ENCODE results near the gene NEURL2.
A peak's percentile ranks its signal among the peaks of the same experiment; 100 is the strongest.

NEURL2 gene

DNA sequence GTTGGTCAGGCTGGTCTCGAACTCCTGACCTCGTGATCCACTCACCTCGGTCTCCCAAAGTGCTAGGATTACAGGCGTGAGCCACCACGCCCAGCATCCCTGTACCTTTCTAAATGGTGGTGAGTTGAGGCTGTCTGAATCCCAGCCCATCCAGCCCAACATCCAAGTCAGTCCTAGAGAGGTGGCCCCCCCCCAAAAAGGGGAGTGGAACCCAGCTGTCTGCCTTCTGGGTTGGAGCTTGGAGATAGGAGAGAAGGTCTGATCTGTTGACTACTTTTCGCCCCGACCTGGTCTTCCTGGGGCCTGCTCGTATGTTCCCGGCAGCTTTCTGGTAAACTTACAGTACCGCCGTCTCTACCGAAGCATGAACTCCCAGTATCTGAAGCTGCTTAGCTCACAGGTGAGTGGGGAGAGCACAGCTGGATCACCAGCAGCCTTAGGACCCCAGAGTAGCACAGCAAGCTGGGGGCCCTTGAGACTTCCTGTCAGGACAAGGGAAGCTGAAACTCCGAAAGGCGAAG is 5.7 kb upstream of the NEURL2 start:
- no peak overlapping the region for H3K4me3 ChIP-seq (ENCODE audit: low read length)
- DNase-seq (ENCODE audit: low read depth) = no peak
- TF ChIP-seq, protein P1, sequence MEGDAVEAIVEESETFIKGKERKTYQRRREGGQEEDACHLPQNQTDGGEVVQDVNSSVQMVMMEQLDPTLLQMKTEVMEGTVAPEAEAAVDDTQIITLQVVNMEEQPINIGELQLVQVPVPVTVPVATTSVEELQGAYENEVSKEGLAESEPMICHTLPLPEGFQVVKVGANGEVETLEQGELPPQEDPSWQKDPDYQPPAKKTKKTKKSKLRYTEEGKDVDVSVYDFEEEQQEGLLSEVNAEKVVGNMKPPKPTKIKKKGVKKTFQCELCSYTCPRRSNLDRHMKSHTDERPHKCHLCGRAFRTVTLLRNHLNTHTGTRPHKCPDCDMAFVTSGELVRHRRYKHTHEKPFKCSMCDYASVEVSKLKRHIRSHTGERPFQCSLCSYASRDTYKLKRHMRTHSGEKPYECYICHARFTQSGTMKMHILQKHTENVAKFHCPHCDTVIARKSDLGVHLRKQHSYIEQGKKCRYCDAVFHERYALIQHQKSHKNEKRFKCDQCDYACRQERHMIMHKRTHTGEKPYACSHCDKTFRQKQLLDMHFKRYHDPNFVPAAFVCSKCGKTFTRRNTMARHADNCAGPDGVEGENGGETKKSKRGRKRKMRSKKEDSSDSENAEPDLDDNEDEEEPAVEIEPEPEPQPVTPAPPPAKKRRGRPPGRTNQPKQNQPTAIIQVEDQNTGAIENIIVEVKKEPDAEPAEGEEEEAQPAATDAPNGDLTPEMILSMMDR (conservative IDR thresholded peaks at IDR 0.05; ENCODE audit: low read depth, low read length) = no peak

DNA sequence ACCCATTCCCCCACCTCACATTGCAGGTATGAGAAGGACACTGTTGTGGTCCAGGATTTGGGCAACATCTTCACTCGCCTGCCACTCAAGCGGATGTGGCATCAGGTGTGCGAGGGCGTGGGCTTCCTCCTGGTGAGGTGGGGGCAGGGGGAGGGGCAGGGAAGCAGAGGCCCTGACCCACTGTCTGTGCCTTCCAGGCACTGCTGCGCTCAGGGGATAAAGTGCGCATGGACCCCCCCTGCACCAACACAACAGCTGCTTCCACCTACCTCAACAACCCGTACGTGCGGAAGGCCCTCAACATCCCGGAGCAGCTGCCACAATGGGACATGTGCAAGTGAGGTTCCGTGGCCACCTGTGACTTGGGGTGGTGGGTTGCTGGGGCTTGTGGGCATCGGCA is 3.8 kb upstream of the NEURL2 start:
- no peak for DNase-seq (ENCODE audit: low read depth)
- TF ChIP-seq, protein P1 (conservative IDR thresholded peaks at IDR 0.05; ENCODE audit: low read depth, low read length) = no peak
- no peak overlapping the region for H3K4me3 ChIP-seq (ENCODE audit: low read length)

DNA sequence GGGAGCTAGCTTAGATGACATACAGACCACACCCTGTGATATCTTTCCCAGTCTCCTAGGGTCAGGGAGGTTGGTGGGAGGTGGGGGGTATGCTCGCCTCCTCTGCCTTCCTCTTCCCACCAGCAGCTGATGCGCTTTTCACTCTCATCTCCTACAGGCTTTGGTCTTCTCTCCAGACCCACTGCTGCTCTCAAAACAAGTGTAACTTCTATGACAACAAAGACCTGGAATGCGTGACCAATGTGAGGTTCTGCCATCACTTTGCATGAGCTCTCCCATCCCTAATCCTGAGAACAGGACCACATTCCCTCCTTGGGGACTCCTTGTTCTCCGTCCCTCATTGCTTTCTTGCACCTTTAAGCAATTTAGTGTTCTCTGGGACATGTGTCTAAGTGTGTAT is 2.8 kb upstream of the NEURL2 start:
- TF ChIP-seq, protein P1 (conservative IDR thresholded peaks at IDR 0.05; ENCODE audit: low read depth, low read length) = no peak
- no peak for DNase-seq (ENCODE audit: low read depth)
- no peak overlapping the region for H3K4me3 ChIP-seq (ENCODE audit: low read length)

DNA sequence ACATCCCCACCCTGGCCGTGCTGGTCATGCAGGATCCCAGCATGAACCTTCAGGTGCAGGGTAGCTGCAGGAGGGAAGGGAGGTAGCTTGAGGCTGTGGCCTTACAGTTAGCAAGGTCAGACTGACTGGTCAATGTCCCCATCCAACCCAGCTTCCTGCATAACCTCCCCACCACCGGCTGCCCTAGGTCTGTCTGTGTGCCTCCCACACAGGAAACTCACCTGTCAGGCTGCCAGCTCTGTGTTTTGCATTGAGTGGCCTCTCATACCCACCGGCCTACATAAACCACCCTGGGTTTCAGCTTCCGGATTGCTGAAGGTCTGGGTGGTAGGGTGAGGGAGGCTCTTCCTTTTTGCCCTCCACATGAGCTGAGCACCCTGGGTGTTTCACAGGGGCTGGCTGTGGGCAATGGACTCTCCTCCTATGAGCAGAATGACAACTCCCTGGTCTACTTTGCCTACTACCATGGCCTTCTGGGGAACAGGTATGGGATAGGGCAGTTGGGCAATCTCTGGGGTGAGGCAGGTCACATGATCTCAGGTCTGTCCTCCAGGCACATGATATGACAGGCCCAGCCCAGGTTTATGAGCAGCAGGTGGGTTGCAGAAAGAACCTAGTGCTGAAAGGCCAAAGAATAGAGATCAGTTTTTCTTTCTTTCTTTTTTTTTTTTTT is 2.0 kb upstream of the NEURL2 start:
- no peak overlapping the region for H3K4me3 ChIP-seq (ENCODE audit: low read length)
- TF ChIP-seq, protein P1 (conservative IDR thresholded peaks at IDR 0.05; ENCODE audit: low read depth, low read length) = no peak
- no peak for DNase-seq (ENCODE audit: low read depth)

DNA sequence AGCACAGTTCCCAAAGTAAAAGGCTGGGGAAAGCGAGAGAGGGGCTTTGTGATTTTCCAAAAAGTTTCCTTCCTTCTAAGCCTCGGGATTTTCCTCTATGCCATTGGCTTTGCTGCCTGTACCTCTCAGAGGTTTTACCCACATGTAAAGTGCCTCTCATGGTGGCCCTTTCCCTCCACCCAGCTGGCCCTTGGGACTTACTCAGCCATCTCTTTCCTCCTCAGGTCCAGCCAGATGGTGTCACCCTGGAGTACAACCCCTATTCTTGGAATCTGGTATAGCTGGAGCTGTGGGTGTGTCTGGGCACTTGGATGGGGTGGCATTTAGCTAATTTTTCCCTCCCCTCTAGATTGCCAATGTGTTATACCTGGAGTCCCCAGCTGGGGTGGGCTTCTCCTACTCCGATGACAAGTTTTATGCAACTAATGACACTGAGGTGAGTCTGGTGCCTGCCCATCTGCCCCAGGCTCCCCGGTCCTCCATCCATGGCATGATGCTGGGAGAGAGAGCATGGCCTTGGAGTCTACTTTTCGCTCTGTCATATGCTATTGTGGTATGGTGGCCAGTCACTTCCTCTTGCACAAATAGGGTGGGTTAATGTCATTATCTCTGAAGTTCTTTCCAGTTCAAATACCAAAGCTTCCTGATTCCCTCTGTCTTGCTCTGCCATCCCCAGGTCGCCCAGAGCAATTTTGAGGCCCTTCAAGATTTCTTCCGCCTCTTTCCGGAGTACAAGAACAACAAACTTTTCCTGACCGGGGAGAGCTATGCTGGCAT is 1.2 kb upstream of the NEURL2 start:
- DNase-seq (ENCODE audit: low read depth) = no peak
- TF ChIP-seq, protein P1 (conservative IDR thresholded peaks at IDR 0.05; ENCODE audit: low read depth, low read length) = peak; percentile 32
- peak overlapping the region; percentile 73 for H3K4me3 ChIP-seq (ENCODE audit: low read length)

DNA sequence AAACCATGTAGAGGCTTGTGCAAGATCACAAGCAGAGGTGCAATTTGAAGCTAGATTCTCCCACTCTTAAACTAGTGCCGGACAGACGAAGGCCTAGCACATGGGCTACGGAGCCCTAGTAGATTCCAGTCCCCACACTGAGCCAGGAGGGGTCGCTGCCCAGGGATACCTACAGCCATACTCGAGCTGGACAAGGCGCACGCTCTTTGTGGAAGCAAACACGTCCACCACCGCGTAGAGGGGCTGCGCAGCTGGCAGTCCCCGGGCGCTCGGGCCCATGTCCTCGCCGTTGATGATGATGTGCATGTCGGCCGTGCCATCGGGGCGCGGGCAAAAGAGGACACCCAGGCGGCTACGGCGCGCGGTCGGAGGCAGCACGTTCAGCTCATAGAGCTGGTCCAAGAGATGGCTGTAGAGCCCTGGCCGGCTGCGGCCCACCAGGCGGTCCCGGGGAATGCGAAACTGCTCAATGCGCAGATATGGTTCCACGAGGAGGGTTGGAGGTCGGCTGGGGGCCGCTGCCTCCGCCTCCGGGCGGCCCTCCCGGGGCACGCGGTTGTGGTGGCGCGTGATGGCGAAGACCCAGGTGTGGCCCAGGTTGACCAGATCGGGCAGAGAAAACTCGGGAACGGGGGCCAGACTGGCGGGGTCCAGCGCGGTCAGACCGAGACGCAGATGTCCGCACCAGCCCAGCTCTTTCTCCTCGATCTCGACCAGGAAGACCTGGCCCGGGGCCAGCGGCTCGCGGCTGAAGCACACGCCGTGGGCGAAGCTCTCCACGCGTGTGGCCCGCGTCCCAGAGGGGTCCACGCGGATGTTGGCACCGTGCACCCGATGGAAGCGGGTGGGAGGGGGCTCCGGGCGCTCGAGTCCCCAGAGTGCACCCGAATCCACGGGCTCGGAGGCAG is 677 bp downstream of the NEURL2 start:
- peak overlapping the region; percentile 73 for H3K4me3 ChIP-seq (ENCODE audit: low read length)
- TF ChIP-seq, protein P1 (conservative IDR thresholded peaks at IDR 0.05; ENCODE audit: low read depth, low read length) = peak; percentile 85
- no peak for DNase-seq (ENCODE audit: low read depth)
